Prostate gland (tissue), 2 donors: ENCODE measurements around the gene NAGPA.

Experiments
- CTCF ChIP-seq, 4 experiments: fragments of 200-600 bp in 2 of 4; fragments of 450-650 bp in 2 of 4; sonication (generic) in 2 of 4; IDR thresholded peaks; 1 replicate in 3 of 4; 2 replicates in 1 of 4; pipeline ENCODE4 v1.5.1; 2016 to 2019; ENCODE audit warnings: antibody characterized with exemption in 4 of 4, mild to moderate bottlenecking in 2 of 4, moderate library complexity in 2 of 4
- POLR2A ChIP-seq: fragments of 450-650 bp; IDR thresholded peaks from one replicate; pipeline ENCODE4 v1.6.1; 2016; ENCODE audit warnings: antibody characterized with exemption, mild to moderate bottlenecking
- POLR2AphosphoS5 ChIP-seq: sonication (generic); formaldehyde crosslinking; IDR thresholded peaks from one replicate; pipeline ENCODE4 v1.6.1; 2017; ENCODE audit warnings: antibody characterized with exemption

GRCh38 chr16:5056352-5056751 lies 22.6 kb upstream of the NAGPA start:
- TF ChIP-seq POLR2A (no peak), CTCF (IDR thresholded peaks at IDR 0.05) (no peak), POLR2AphosphoS5 (no peak)
